Subcutaneous abdominal adipose tissue (tissue), 5 donors: ENCODE measurements around the gene C15orf40.

Source experiments
- H3K27ac ChIP-seq: one replicate; pipeline ENCODE4 v1.7.0; 2013; ENCODE audit warnings: low read depth, mild to moderate bottlenecking, inconsistent platforms, low read length, moderate library complexity
- H3K27me3 ChIP-seq, 5 donors: one replicate each; pipeline ENCODE4 v1.7.0; 2013; ENCODE audit warnings: low read length in 5 of 5, inconsistent platforms in 1 of 5; ENCODE audit not compliant: control insufficient read depth in 5 of 5, insufficient read depth in 4 of 5
- H3K36me3 ChIP-seq, 5 donors: one replicate each; pipeline ENCODE4 v1.7.0; 2013; ENCODE audit warnings: low read length in 5 of 5; ENCODE audit not compliant: control insufficient read depth in 5 of 5, insufficient read depth in 5 of 5
- H3K4me1 ChIP-seq, 5 donors: one replicate each; pipeline ENCODE4 v1.7.0; 2013; ENCODE audit warnings: low read length in 5 of 5, mild to moderate bottlenecking in 3 of 5, moderate library complexity in 1 of 5; ENCODE audit not compliant: control insufficient read depth in 5 of 5, insufficient read depth in 5 of 5
- H3K4me3 ChIP-seq, 5 donors: one replicate each; pipeline ENCODE4 v1.7.0; 2013; ENCODE audit warnings: low read length in 5 of 5, low read depth in 1 of 5
- H3K9ac ChIP-seq, 5 donors: one replicate each; pipeline ENCODE4 v1.7.0; 2013; ENCODE audit warnings: low read length in 5 of 5, mild to moderate bottlenecking in 4 of 5, moderate library complexity in 3 of 5
- H3K9me3 ChIP-seq, 5 donors: one replicate each; pipeline ENCODE4 v1.7.0; 2013; ENCODE audit warnings: low read length in 5 of 5; ENCODE audit not compliant: control insufficient read depth in 5 of 5
- donor health status: healthy.
- donor health status: healthy.
- donor health status: healthy.
- donor health status: healthy.
- donor health status: healthy.

The C15orf40 gene

GRCh38 chr15:82995938-82996337, 15.5 kb downstream of the C15orf40 start:
- peaks cover 0 to 8% (median under 1%) of the 10 kb centered on the region in 5 donors for H3K36me3 ChIP-seq
- H3K27me3 ChIP-seq, result no peaks in the 10 kb centered on the region
- no peak overlapping the region for H3K9ac ChIP-seq
- peaks cover 0 to 11% (median 7%) of the 10 kb centered on the region in 5 donors for H3K4me1 ChIP-seq
- H3K27ac ChIP-seq, result no peak overlapping the region
- no peaks in the 10 kb centered on the region for H3K9me3 ChIP-seq
- no peak overlapping the region for H3K4me3 ChIP-seq

DNA sequence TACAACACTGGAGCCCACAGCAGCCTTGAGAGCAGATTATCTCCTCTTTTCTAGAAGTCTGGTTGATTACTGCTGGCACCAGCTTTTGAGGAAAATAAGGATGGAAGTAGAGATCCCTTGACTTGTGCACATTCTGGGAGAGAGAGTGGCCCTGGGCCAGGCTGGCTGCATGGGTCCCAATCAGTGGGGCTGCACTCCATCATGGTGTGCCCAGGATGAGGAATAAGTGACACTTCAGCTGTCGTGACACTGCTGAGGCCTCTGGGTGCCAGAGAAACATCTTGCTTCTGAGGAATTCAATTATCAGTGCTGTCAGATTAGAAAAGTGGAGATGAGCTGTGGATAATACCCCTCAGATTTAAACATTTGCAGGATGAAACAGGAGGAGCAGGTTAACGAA, 16.4 kb downstream of the C15orf40 start:
- Histone ChIP-seq H3K27ac (no peak overlapping the region), H3K27me3 (no peaks in the 10 kb centered on the region), H3K36me3 (peaks cover 3 to 12% (median 6%) of the 10 kb centered on the region in 5 donors), H3K9ac (no peak overlapping the region), H3K4me3 (no peak overlapping the region), H3K4me1 (peaks cover 0 to 7% (median 5%) of the 10 kb centered on the region in 5 donors), H3K9me3 (no peaks in the 10 kb centered on the region)

DNA sequence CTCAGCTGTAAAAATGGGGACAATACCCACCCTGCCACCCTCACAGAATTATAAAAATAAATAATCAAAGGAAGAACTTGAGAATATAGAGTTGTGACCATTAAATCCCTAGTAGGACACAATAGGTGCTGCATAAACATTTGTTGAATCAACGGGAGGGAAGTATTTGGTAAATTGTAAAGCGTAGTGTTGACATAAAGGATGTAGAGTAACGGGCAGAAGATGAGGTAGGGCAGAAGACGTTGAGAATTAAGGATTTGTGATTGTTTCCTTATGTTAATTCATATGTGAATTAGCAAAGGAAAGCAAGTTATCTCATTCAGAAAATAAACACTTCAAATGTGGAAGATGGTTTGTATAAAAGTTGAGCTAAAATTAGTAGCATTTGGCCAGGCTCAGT, 18.3 kb downstream of the C15orf40 start:
- Histone ChIP-seq H3K9ac (no peak overlapping the region), H3K27me3 (no peaks in the 10 kb centered on the region), H3K9me3 (no peaks in the 10 kb centered on the region), H3K4me3 (no peak overlapping the region), H3K36me3 (peaks cover 10 to 25% (median 12%) of the 10 kb centered on the region in 5 donors), H3K27ac (no peak overlapping the region), H3K4me1 (no peaks in the 10 kb centered on the region)

DNA sequence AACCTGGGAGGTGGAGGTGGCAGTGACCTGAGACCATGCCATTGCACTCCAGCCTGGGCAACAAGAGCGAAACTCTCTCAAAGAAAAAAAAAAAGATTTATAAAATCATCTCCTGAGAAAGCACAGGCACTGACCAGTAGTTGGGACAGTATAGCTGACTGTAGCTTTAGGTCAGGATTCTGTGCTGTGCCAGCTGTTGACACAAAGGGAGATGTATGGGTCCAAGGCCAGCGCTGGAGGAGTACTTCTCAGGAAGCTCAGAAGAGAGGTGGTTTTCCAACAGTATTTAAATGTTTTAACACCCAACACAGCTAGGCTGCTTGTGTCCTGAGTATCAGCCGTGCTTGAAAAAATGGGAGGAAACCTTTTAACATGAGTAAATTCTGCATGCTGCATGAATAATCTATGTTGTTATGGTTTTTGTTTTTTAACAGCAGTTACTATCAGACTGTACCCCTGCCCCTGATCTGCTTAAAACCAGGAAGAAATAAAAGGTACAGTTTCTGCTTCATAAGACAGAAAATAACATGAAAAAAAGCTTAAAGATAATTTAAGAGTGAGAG, 18.9 kb downstream of the C15orf40 start:
- Histone ChIP-seq H3K9ac (no peak overlapping the region), H3K27ac (no peak overlapping the region)

GRCh38 chr15:82986442-82986780, 25.0 kb downstream of the C15orf40 start:
- Histone ChIP-seq H3K4me3 (peak overlapping the region; percentile 86 to 100 (median 97)), H3K9me3 (no peaks in the 10 kb centered on the region), H3K36me3 (peaks cover 9 to 22% (median 11%) of the 10 kb centered on the region in 5 donors), H3K27me3 (no peaks in the 10 kb centered on the region), H3K27ac (peak overlapping the region; percentile 40), H3K9ac (peak overlapping the region; percentile 70 to 95 (median 87)), H3K4me1 (peaks cover 6 to 20% (median 19%) of the 10 kb centered on the region in 5 donors)

More for the DNA sequence above, 18.9 kb downstream of the C15orf40 start:
- peaks cover 10 to 25% (median 12%) of the 10 kb centered on the region in 5 donors for H3K36me3 ChIP-seq
- peaks cover 0 to 2% (median 0%) of the 10 kb centered on the region in 5 donors for H3K4me1 ChIP-seq
- H3K27me3 ChIP-seq, result no peaks in the 10 kb centered on the region
- no peaks in the 10 kb centered on the region for H3K9me3 ChIP-seq
- H3K4me3 ChIP-seq, result no peak overlapping the region

GRCh38 chr15:82985688-82986441, 25.6 kb downstream of the C15orf40 start, which contains the start of gene RAMAC:
Gene RAMAC (plus strand): TSS chr15:82986210. CDS start chr15:82989019, 2,809 bp downstream.
- Histone ChIP-seq H3K27ac (peak within 1 kb of the TSS; percentile 40), H3K4me1 (peaks cover 6 to 20% (median 19%) of the 10 kb centered on the region in 5 donors)

GRCh38 chr15:82980981-82981380, 30.5 kb downstream of the C15orf40 start:
- Histone ChIP-seq H3K27ac (no peak overlapping the region), H3K9ac (no peak overlapping the region), H3K9me3 (no peaks in the 10 kb centered on the region), H3K4me1 (peaks cover 6 to 9% (median 9%) of the 10 kb centered on the region in 5 donors), H3K27me3 (no peaks in the 10 kb centered on the region), H3K4me3 (no peak overlapping the region), H3K36me3 (no peaks in the 10 kb centered on the region)

More at GRCh38 chr15:82985688-82986441, 25.6 kb downstream of the C15orf40 start, which contains the start of gene RAMAC:
- H3K9ac ChIP-seq, result peak within 1 kb of the TSS; percentile 70 to 95 (median 89)
- H3K36me3 ChIP-seq, result peaks cover 8 to 17% (median 11%) of the 10 kb centered on the region in 5 donors
- H3K27me3 ChIP-seq, result no peaks in the 10 kb centered on the region
- no peaks in the 10 kb centered on the region for H3K9me3 ChIP-seq
- peak within 1 kb of the TSS; percentile 86 to 100 (median 97) for H3K4me3 ChIP-seq

- Histone ChIP-seq H3K27ac (no peak overlapping the region), H3K9me3 (no peaks in the 10 kb centered on the region), H3K36me3 (no peaks in the 10 kb centered on the region), H3K4me1 (no peaks in the 10 kb centered on the region), H3K9ac (no peak overlapping the region), H3K27me3 (no peaks in the 10 kb centered on the region), H3K4me3 (no peak overlapping the region)
These were observed 31.7 kb downstream of the C15orf40 start for GRCh38 chr15:82979726-82980125.

- Histone ChIP-seq H3K27ac (no peak overlapping the region), H3K9me3 (no peaks in the 10 kb centered on the region), H3K9ac (no peak overlapping the region), H3K4me1 (no peaks in the 10 kb centered on the region), H3K27me3 (no peaks in the 10 kb centered on the region), H3K36me3 (no peaks in the 10 kb centered on the region), H3K4me3 (no peak overlapping the region)
These were observed 33.0 kb downstream of the C15orf40 start for GRCh38 chr15:82978438-82978837.

DNA sequence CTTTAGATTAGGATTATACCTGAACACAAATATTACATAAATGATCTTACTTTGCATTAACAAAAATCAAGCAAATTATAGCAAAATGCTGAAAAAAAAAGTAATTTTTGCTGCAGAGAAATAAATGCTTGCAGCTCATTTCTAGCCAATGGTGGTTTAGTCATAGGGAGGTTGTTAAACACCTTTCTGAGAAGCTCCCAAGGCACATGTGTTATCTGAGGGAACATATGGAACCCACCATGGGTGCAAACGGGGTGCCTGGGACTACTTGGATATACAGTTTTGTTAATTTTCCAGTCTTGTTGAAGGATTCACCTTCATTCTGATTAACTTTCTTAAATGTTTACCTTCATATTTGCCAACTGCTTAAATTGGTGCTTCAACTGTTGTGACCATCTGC, 34.4 kb downstream of the C15orf40 start:
- H3K27ac ChIP-seq, result no peak overlapping the region
- no peaks in the 10 kb centered on the region for H3K27me3 ChIP-seq
- H3K9me3 ChIP-seq, result no peaks in the 10 kb centered on the region
- no peaks in the 10 kb centered on the region for H3K36me3 ChIP-seq
- H3K4me1 ChIP-seq, result no peaks in the 10 kb centered on the region
- H3K9ac ChIP-seq, result no peak overlapping the region
- no peak overlapping the region for H3K4me3 ChIP-seq
